ENCODE measurements around the gene FEM1B.
"Not testable (repeated sequence)": the region's sequence is repeated elsewhere in the genome, so short reads cannot be mapped to it uniquely, and the experiment has no call there.

Gene FEM1B

DNA sequence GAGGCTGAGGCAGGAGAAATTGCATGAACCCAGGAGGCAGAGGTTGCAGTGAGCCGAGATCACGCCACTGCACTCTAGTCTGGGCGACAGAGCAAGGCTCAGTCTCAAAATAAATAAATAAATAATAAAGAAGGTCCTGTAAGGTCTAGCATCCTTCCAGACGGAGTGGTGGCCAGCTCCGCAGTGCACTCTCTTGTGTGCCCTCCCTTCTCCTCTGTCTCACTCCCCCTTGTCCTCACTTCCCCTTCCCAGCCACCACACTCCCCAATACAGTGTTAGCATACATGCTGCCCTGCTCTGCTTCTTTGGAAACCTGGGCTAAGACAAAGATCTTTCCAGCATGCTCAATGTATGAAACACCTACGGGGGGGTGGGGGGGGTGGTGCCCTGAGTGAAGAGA, 44.6 kb upstream of the FEM1B start:
- Histone ChIP-seq H3K9me3 (ENCODE audit: control insufficient read depth, insufficient read depth, low read depth, low read length) (no peaks in the 10 kb centered on the region), H3K36me3 (ENCODE audit: control insufficient read depth in 2 of 2, insufficient read depth in 1 of 2, low read length in 2 of 2) (no peaks in the 10 kb centered on the region), H3K4me3 (ENCODE audit: low read depth, low read length) (no peak overlapping the region), H3K4me1 (ENCODE audit: control insufficient read depth, insufficient read depth, low read length) (peaks cover 4% of the 10 kb centered on the region; the same call in 1 of the 2 replicates), H3K27ac (ENCODE audit: extremely low read depth, low read depth, low read length) (no peak overlapping the region)
- ChIA-PET CTCF (interaction anchor here (1.3 kb wide), 1 partner anchor 20 kb away, joined by 4 read pairs; no protein-coding TSS in a partner anchor), POLR2A (interaction anchor here (1.0 kb wide), 1 partner anchor 45 kb away, joined by 3 read pairs; the partner anchor contains the start of gene FEM1B)
- TF ChIP-seq ZNF169 (tag by site-specific recombination; IDR thresholded peaks at IDR 0.05) (no peak), ZEB2 (tag by site-specific recombination; IDR thresholded peaks at IDR 0.05) (no peak), ZNF596 (tag by site-specific recombination; IDR thresholded peaks at IDR 0.05) (no peak)

- Histone ChIP-seq H3K36me3 (ENCODE audit: control insufficient read depth in 2 of 2, insufficient read depth in 1 of 2, low read length in 2 of 2) (no peaks in the 10 kb centered on the region), H3K27ac (ENCODE audit: extremely low read depth, low read depth, low read length) (no peak overlapping the region), H3K4me1 (ENCODE audit: control insufficient read depth, insufficient read depth, low read length) (peaks cover 4% of the 10 kb centered on the region; the same call in 1 of the 2 replicates), H3K9me3 (ENCODE audit: control insufficient read depth, insufficient read depth, low read depth, low read length) (no peaks in the 10 kb centered on the region), H3K4me3 (ENCODE audit: low read depth, low read length) (no peak overlapping the region)
- TF ChIP-seq BCL6B (tag by site-specific recombination; IDR thresholded peaks at IDR 0.05) (peak; percentile 49; the same call in 1 of the 2 replicates), ZNF423 (tag by site-specific recombination; IDR thresholded peaks at IDR 0.05) (no peak)
- ChIA-PET POLR2A (no interaction called here), CTCF (interaction anchor here (0.5 kb wide), 2 partner anchors 15 to 53 kb away, joined by 3 read pairs; no protein-coding TSS in a partner anchor)
These were observed 43.5 kb upstream of the FEM1B start for GRCh38 chr15:68234060-68234459.

DNA sequence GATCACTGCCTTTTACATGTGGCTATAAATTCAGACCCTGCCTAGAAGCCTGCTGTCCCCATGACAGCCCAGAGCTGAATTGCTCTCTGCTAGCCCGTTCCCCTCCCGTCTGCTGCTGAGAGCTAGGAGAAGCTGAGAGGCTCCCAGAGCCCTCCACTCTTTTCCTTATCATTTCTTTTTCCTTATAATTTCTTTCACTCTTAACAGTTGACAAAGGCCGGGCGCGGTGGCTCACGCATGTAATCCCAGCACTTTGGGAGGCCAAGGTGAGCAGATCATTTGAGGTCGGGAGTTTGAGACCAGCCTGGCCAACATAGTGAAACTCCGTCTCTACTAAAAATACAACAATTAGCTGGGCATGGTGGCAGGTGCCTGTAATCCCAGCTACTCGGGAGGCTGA, 43.0 kb upstream of the FEM1B start:
- H3K4me1 ChIP-seq (ENCODE audit: control insufficient read depth, insufficient read depth, low read length); H3K4me3 ChIP-seq (ENCODE audit: low read depth, low read length); H3K27ac ChIP-seq (ENCODE audit: extremely low read depth, low read depth, low read length); H3K9me3 ChIP-seq (ENCODE audit: control insufficient read depth, insufficient read depth, low read depth, low read length); H3K36me3 ChIP-seq (ENCODE audit: control insufficient read depth in 2 of 2, insufficient read depth in 1 of 2, low read length in 2 of 2); POLR2A ChIA-PET: not testable (repeated sequence)
- CTCF ChIA-PET, result interaction anchor here (0.5 to 1.3 kb wide), 2 partner anchors 15 to 18 kb away, joined by 3 to 7 read pairs; no protein-coding TSS in a partner anchor

DNA sequence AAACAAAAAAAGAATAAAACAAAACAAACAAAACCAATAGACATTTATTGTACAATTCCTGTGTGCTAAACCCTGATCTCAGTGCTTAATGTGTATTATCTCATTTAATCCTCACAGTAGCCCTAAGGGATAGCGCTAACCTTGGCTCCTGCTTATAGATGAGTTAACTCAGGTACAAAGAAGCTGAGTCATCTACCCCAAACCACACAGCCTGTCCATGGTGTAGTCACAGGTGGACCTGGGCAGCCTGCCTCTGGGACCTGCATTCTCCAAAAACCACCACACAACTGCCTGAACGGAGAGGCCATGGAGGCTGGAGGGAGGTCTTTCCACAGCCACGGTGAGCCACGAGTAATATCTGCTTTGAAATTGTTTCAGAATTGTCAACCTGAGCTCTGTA, 42.5 kb upstream of the FEM1B start:
- CTCF ChIA-PET, result interaction anchor here (0.6 to 1.3 kb wide), 2 partner anchors 18 to 536 kb away, joined by 4 to 7 read pairs; no protein-coding TSS in a partner anchor
- Histone ChIP-seq H3K4me1 (ENCODE audit: control insufficient read depth, insufficient read depth, low read length) (peaks cover 3% of the 10 kb centered on the region; the same call in 1 of the 2 replicates), H3K4me3 (ENCODE audit: low read depth, low read length) (no peak overlapping the region), H3K27ac (ENCODE audit: extremely low read depth, low read depth, low read length) (no peak overlapping the region), H3K9me3 (ENCODE audit: control insufficient read depth, insufficient read depth, low read depth, low read length) (no peaks in the 10 kb centered on the region), H3K36me3 (ENCODE audit: control insufficient read depth in 2 of 2, insufficient read depth in 1 of 2, low read length in 2 of 2) (no peaks in the 10 kb centered on the region)
- TF ChIP-seq ZNF664 (tag by site-specific recombination; IDR thresholded peaks at IDR 0.05) (peak; percentile 95), ZNF350 (tag by site-specific recombination; IDR thresholded peaks at IDR 0.05) (no peak), ZFP37 (tag by site-specific recombination; IDR thresholded peaks at IDR 0.05) (no peak)
- POLR2A ChIA-PET, result interaction anchor here (0.8 kb wide), 1 partner anchor 9 kb away, joined by 6 read pairs; no protein-coding TSS in a partner anchor

GRCh38 chr15:68239025-68239424, 38.5 kb upstream of the FEM1B start:
- Histone ChIP-seq H3K4me3 (ENCODE audit: low read depth, low read length) (no peak overlapping the region), H3K4me1 (ENCODE audit: control insufficient read depth, insufficient read depth, low read length) (peaks cover 3% of the 10 kb centered on the region; the same call in 1 of the 2 replicates), H3K27ac (ENCODE audit: extremely low read depth, low read depth, low read length) (no peak overlapping the region), H3K9me3 (ENCODE audit: control insufficient read depth, insufficient read depth, low read depth, low read length) (no peaks in the 10 kb centered on the region), H3K36me3 (ENCODE audit: control insufficient read depth in 2 of 2, insufficient read depth in 1 of 2, low read length in 2 of 2) (no peaks in the 10 kb centered on the region)
- ChIA-PET CTCF (interaction anchor here (0.8 to 2.4 kb wide), 2 partner anchors 14 to 55 kb away, joined by 5 to 11 read pairs; no protein-coding TSS in a partner anchor), POLR2A (no interaction called here)
- no peak for TF ChIP-seq MYNN (tag by site-specific recombination; IDR thresholded peaks at IDR 0.05; ENCODE audit: borderline replicate concordance)
- TF ChIP-seq ZNF610 (tag by site-specific recombination; IDR thresholded peaks at IDR 0.05; ENCODE audit: borderline replicate concordance), result peak; percentile 26; the same call in 1 of the 2 replicates
- TF ChIP-seq ZSCAN18 (tag by site-specific recombination; IDR thresholded peaks at IDR 0.05), result no peak
- no peak for TF ChIP-seq ZBTB17 (tag by site-specific recombination; IDR thresholded peaks at IDR 0.05)
- TF ChIP-seq PRDM1 (tag by site-specific recombination; IDR thresholded peaks at IDR 0.05), result peak; percentile 70; the same call in 1 of the 2 replicates
- TF ChIP-seq ZNF280C (tag by site-specific recombination; IDR thresholded peaks at IDR 0.05), result no peak
- TF ChIP-seq ZNF114 (tag by site-specific recombination; IDR thresholded peaks at IDR 0.05), result no peak
- no peak for TF ChIP-seq ZNF426 (tag by site-specific recombination; IDR thresholded peaks at IDR 0.05)
- no peak for TF ChIP-seq SCRT2 (tag by site-specific recombination; IDR thresholded peaks at IDR 0.05)
- TF ChIP-seq BCL11A (tag by site-specific recombination; IDR thresholded peaks at IDR 0.05; ENCODE audit: low read depth), result no peak
- TF ChIP-seq ZNF670 (tag by site-specific recombination; IDR thresholded peaks at IDR 0.05; ENCODE audit: low read depth), result no peak
